H9 (cell line): ENCODE results near the gene NPHS1. TPM values are rescaled to one million over a fixed set of nuclear protein-coding genes. Genes with fewer than 3 reads are reported as not detected.
A peak's percentile ranks its signal among the peaks of the same experiment; 100 is the strongest.

Source experiments
- DNase-seq: peaks from one replicate; pipeline ENCODE4 v3.0.0-alpha.2; 2017
- H2AFZ ChIP-seq: one replicate; pipeline ENCODE4 v1.6.1; 2013; ENCODE audit warnings: mild to moderate bottlenecking, low read length, control low read depth, moderate library complexity
- H2AK5ac ChIP-seq: 2 replicates; pipeline ENCODE4 v1.6.1; 2013; ENCODE audit warnings: low read length, control low read depth, mixed read lengths; ENCODE audit not compliant: insufficient read length
- H2BK120ac ChIP-seq: one replicate; pipeline ENCODE4 v1.6.1; 2013; ENCODE audit warnings: low read depth, mild to moderate bottlenecking, low read length, control low read depth, inconsistent platforms; ENCODE audit not compliant: poor library complexity, severe bottlenecking
- H2BK12ac ChIP-seq: 2 replicates; pipeline ENCODE4 v1.6.1; 2013; ENCODE audit warnings: low read length, control low read depth, mixed read lengths, low read depth; ENCODE audit not compliant: insufficient read length
- H2BK15ac ChIP-seq: 2 replicates; pipeline ENCODE4 v1.6.1; 2013; ENCODE audit warnings: low read depth, low read length, control low read depth
- H2BK20ac ChIP-seq: one replicate; pipeline ENCODE4 v1.6.1; 2013; ENCODE audit warnings: low read depth, mild to moderate bottlenecking, low read length, control low read depth, inconsistent platforms; ENCODE audit not compliant: poor library complexity, severe bottlenecking
- H2BK5ac ChIP-seq: 2 replicates; pipeline ENCODE4 v1.6.1; 2013; ENCODE audit warnings: low read length, control low read depth, mixed read lengths; ENCODE audit not compliant: insufficient read length
- H3K14ac ChIP-seq: 2 replicates; pipeline ENCODE4 v1.6.1; 2013; ENCODE audit warnings: low read length, control low read depth; ENCODE audit not compliant: insufficient read depth
- H3K18ac ChIP-seq: 2 replicates; pipeline ENCODE4 v1.6.1; 2013; ENCODE audit warnings: low read depth, mild to moderate bottlenecking, mixed read lengths, low read length, control low read depth; ENCODE audit not compliant: insufficient read length
- H3K23ac ChIP-seq: 2 replicates; pipeline ENCODE4 v1.6.1; 2013; ENCODE audit warnings: low read length, control low read depth, mixed read lengths, low read depth; ENCODE audit not compliant: insufficient read length
- H3K23me2 ChIP-seq: 2 replicates; pipeline ENCODE4 v1.6.1; 2013; ENCODE audit warnings: low read depth, mild to moderate bottlenecking, mixed read lengths, low read length, control low read depth; ENCODE audit not compliant: insufficient read length, poor library complexity, severe bottlenecking
- H3K27ac ChIP-seq: 2 replicates; pipeline ENCODE4 v1.5.1; 2013; ENCODE audit warnings: low read length, control low read depth, mixed read lengths, low read depth; ENCODE audit not compliant: insufficient read length
- H3K27me3 ChIP-seq: 2 replicates; pipeline ENCODE4 v1.6.1; 2013; ENCODE audit warnings: low read length, control low read depth, inconsistent platforms; ENCODE audit not compliant: insufficient read depth
- H3K4ac ChIP-seq: 2 replicates; pipeline ENCODE4 v1.6.1; 2013; ENCODE audit warnings: low read depth, mild to moderate bottlenecking, control low read depth, inconsistent platforms, low read length, moderate library complexity
- H3K4me1 ChIP-seq: 2 replicates; pipeline ENCODE4 v1.6.1; 2013; ENCODE audit warnings: low read length, control low read depth, inconsistent platforms; ENCODE audit not compliant: insufficient read depth
- H3K4me2 ChIP-seq: 2 replicates; pipeline ENCODE4 v1.6.1; 2013; ENCODE audit warnings: low read length, control low read depth, mixed read lengths; ENCODE audit not compliant: insufficient read length, insufficient read depth
- H3K56ac ChIP-seq: 2 replicates; pipeline ENCODE4 v1.6.1; 2013; ENCODE audit warnings: low read depth, mild to moderate bottlenecking, mixed read lengths, low read length, control low read depth; ENCODE audit not compliant: insufficient read length
- H3K79me1 ChIP-seq: 2 replicates; pipeline ENCODE4 v1.6.1; 2013; ENCODE audit warnings: low read depth, mild to moderate bottlenecking, moderate library complexity, low read length, control low read depth, inconsistent platforms; ENCODE audit not compliant: insufficient read depth, poor library complexity, severe bottlenecking
- H3K79me2 ChIP-seq: 2 replicates; pipeline ENCODE4 v1.6.1; 2013; ENCODE audit warnings: low read length, control low read depth, inconsistent platforms; ENCODE audit not compliant: insufficient read depth
- H3K9ac ChIP-seq: 2 replicates; pipeline ENCODE4 v1.6.1; 2013; ENCODE audit warnings: low read length, control low read depth, mixed read lengths; ENCODE audit not compliant: insufficient read length; ENCODE audit errors: extremely low read depth
- H3K9me3 ChIP-seq: one replicate; pipeline ENCODE4 v1.6.1; 2013; ENCODE audit warnings: low read depth, low read length, inconsistent platforms; ENCODE audit not compliant: control insufficient read depth
- H3T11ph ChIP-seq: one replicate; pipeline ENCODE4 v1.6.1; 2013; ENCODE audit warnings: mild to moderate bottlenecking, low read length, control low read depth, inconsistent platforms
- H4K20me1 ChIP-seq: one replicate; pipeline ENCODE4 v1.6.1; 2013; ENCODE audit not compliant: control insufficient read depth, insufficient read length, insufficient read depth
- H4K5ac ChIP-seq: 2 replicates; pipeline ENCODE4 v1.6.1; 2013; ENCODE audit warnings: low read depth, mild to moderate bottlenecking, mixed read lengths, low read length, control low read depth; ENCODE audit not compliant: insufficient read length
- H4K8ac ChIP-seq: replicated peaks from 2 replicates; pipeline ENCODE4 v1.6.1; 2013; ENCODE audit warnings: low read length, control low read depth, mixed read lengths, low read depth; ENCODE audit not compliant: insufficient read length
- H4K91ac ChIP-seq: 2 replicates; pipeline ENCODE4 v1.6.1; 2013; ENCODE audit warnings: low read depth, mild to moderate bottlenecking, moderate library complexity, mixed read lengths, low read length, control low read depth; ENCODE audit not compliant: insufficient read length
- H3K27ac Mint-ChIP-seq, 3 experiments: 2 replicates in 2 of 3; 3 replicates in 1 of 3; pipeline ENCODE4 v1.8.0; 2020 to 2021; ENCODE audit warnings: mixed read lengths in 3 of 3, mild to moderate bottlenecking in 1 of 3, moderate library complexity in 1 of 3
- H3K27me3 Mint-ChIP-seq: 2 replicates; pipeline ENCODE4 v1.8.0; 2021; ENCODE audit warnings: low read depth, mild to moderate bottlenecking, moderate library complexity, mixed read lengths
- H3K36me3 Mint-ChIP-seq, 3 experiments: 2 replicates in 2 of 3; 3 replicates in 1 of 3; pipeline ENCODE4 v1.8.0; 2020 to 2021; ENCODE audit warnings: low read depth in 3 of 3, mixed read lengths in 3 of 3; ENCODE audit not compliant: insufficient read depth in 1 of 3
- H3K4me1 Mint-ChIP-seq, 2 experiments: 2 replicates each; pipeline ENCODE4 v1.8.0; 2020; ENCODE audit warnings: mixed read lengths in 2 of 2
- H3K4me3 Mint-ChIP-seq, 2 experiments: 2 replicates in 1 of 2; 3 replicates in 1 of 2; pipeline ENCODE4 v1.8.0; 2020 to 2021; ENCODE audit warnings: mild to moderate bottlenecking in 2 of 2, mixed read lengths in 2 of 2, moderate library complexity in 1 of 2
- H3K9me3 Mint-ChIP-seq, 2 experiments: 2 replicates in 1 of 2; 3 replicates in 1 of 2; pipeline ENCODE4 v1.8.0; 2020; ENCODE audit warnings: mild to moderate bottlenecking in 2 of 2, mixed read lengths in 2 of 2, moderate library complexity in 1 of 2
- CTCF ChIP-seq: fragments of 200-600 bp; sonication (generic); conservative IDR thresholded peaks from 3 replicates; pipeline ENCODE4 v1.8.0; 2021; ENCODE audit warnings: antibody characterized with exemption, mild to moderate bottlenecking
- WGBS: extraction: QIAGEN DNeasy Blood & Tissue Kit; methylation state at CpG from one replicate; pipeline ENCODE4 v1.1.7; 2013; ENCODE audit warnings: missing lambda C conversion rate, low lambda C conversion rate, mixed read lengths; ENCODE audit not compliant: insufficient read length; ENCODE audit errors: extremely low coverage; 5-methylcytosine and 5-hydroxymethylcytosine counted together
- total RNA-seq: library from RNA; stranded (reverse); gene quantifications from 2 replicates; pipeline ENCODE4 v1.2.1, GENCODE V29; 2021

The NPHS1 gene
- total RNA-seq, 1 experiment from 2014 or later = 0.83 TPM

GRCh38 chr19:35879770-35880317, 27.5 kb upstream of the NPHS1 start:
- no peaks in the 10 kb centered on the region; a peak in 2 of 5 replicates for H3K9me3 Mint-ChIP-seq
- H3K4me1 Mint-ChIP-seq = peaks cover 6 to 17% of the 10 kb centered on the region in 2 experiments
- WGBS = no CpG with 5 or more reads among the region's 28 CpGs
- TF ChIP-seq CTCF = no peak
- H3K4me1 ChIP-seq = peaks cover 2% of the 10 kb centered on the region; the same call in 1 of the 2 replicates
- peak; percentile 94 for DNase-seq
- H3K14ac ChIP-seq = no peak overlapping the region
- peak overlapping the region in 1 of 3 experiments; percentile 59; a peak in 2 of 7 replicates for H3K27ac Mint-ChIP-seq
- no peaks in the 10 kb centered on the region for H3K79me1 ChIP-seq
- no peak overlapping the region for H4K8ac ChIP-seq
- H4K91ac ChIP-seq = no peak overlapping the region
- no peaks in the 10 kb centered on the region for H3K27me3 ChIP-seq
- H3K9me3 ChIP-seq = no peaks in the 10 kb centered on the region
- no peak overlapping the region for H2BK12ac ChIP-seq
- no peaks in the 10 kb centered on the region for H3K23me2 ChIP-seq
- no peak overlapping the region for H2AFZ ChIP-seq
- no peak overlapping the region for H3K4me2 ChIP-seq
- H3K36me3 Mint-ChIP-seq = peaks cover 3 to 6% (median 3%) of the 10 kb centered on the region in 3 experiments; a peak in 5 of 7 replicates
- H3K4me3 Mint-ChIP-seq = peak overlapping the region; percentile 27 to 58; a peak in 4 of 5 replicates
- no peak overlapping the region for H3K23ac ChIP-seq
- no peak overlapping the region for H2AK5ac ChIP-seq
- no peak overlapping the region for H2BK120ac ChIP-seq
- H3K79me2 ChIP-seq = no peaks in the 10 kb centered on the region
- H4K20me1 ChIP-seq = no peaks in the 10 kb centered on the region
- H3K18ac ChIP-seq = no peak overlapping the region
- H3K27me3 Mint-ChIP-seq = peaks cover 11% of the 10 kb centered on the region
- no peak overlapping the region for H3K27ac ChIP-seq
- H3K4ac ChIP-seq = no peak overlapping the region
- H4K5ac ChIP-seq = no peak overlapping the region
- H3K56ac ChIP-seq = no peak overlapping the region
- no peak overlapping the region for H3T11ph ChIP-seq
- H2BK15ac ChIP-seq = no peak overlapping the region
- no peak overlapping the region for H3K9ac ChIP-seq
- no peak overlapping the region for H2BK5ac ChIP-seq
- H2BK20ac ChIP-seq = no peak overlapping the region
